HFF-Myc (cell line): ENCODE measurements around the gene HIC1.

Source experiments
- DNase-seq: peaks from one replicate; pipeline ENCODE4 v3.0.0-alpha.2; 2011; ENCODE audit warnings: low read depth; ENCODE audit errors: extremely low read depth
- H3K4me3 ChIP-seq: replicated peaks from 2 replicates; pipeline ENCODE4 v1.5.1; 2011; ENCODE audit warnings: low read depth, mild to moderate bottlenecking, control low read depth, low read length
- TF ChIP-seq, protein P1 (sequence below): IDR thresholded peaks from 2 replicates; pipeline ENCODE4 v1.5.1; 2012; ENCODE audit warnings: mild to moderate bottlenecking, low read depth, low read length, control low read depth; ENCODE audit errors: missing control alignments

The HIC1 gene

DNA sequence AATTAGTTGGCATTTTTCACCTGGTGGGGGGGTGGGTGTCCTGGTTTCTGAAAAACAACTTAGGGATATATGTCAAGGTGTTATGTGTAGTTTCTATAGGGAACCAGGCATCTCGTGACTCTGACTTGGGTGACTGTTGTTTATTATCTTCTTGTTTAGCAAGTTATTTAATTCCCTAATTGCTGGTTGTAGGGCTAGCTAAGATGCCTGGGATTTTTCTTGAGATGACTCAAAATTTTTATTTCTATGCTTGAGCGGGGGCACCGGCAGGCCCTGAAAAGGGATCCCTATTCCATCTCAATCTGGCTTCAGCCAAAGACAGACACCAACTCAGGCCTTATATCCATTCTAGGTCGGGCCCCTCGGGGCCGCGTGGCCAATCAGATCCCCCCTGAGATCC, 21.8 kb upstream of the HIC1 start:
- DNase-seq, result no peak
- no peak overlapping the region for H3K4me3 ChIP-seq
- TF ChIP-seq, protein P1, sequence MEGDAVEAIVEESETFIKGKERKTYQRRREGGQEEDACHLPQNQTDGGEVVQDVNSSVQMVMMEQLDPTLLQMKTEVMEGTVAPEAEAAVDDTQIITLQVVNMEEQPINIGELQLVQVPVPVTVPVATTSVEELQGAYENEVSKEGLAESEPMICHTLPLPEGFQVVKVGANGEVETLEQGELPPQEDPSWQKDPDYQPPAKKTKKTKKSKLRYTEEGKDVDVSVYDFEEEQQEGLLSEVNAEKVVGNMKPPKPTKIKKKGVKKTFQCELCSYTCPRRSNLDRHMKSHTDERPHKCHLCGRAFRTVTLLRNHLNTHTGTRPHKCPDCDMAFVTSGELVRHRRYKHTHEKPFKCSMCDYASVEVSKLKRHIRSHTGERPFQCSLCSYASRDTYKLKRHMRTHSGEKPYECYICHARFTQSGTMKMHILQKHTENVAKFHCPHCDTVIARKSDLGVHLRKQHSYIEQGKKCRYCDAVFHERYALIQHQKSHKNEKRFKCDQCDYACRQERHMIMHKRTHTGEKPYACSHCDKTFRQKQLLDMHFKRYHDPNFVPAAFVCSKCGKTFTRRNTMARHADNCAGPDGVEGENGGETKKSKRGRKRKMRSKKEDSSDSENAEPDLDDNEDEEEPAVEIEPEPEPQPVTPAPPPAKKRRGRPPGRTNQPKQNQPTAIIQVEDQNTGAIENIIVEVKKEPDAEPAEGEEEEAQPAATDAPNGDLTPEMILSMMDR, result no peak

DNA sequence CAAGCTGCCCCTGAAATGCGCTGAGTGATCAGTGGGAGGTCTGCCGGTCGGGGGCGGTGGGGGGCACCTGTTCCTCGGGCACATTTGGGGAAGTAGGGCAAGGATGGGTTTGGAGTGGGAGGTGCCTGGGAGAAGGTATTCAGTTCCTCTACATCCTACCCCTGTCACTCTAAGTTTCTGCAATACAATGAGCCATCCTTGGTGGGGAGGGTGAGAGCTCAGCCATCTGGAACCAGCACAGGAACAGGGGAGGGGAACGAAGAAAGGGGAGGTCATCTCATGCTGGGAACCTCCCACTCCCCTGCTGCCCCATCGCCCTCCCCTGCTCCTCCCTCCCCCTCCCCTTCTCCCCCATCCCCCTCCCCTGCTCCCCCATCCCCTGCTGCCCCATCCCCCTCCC, 20.7 kb upstream of the HIC1 start:
- H3K4me3 ChIP-seq, result no peak overlapping the region
- no peak for DNase-seq
- TF ChIP-seq, protein P1, result no peak

DNA sequence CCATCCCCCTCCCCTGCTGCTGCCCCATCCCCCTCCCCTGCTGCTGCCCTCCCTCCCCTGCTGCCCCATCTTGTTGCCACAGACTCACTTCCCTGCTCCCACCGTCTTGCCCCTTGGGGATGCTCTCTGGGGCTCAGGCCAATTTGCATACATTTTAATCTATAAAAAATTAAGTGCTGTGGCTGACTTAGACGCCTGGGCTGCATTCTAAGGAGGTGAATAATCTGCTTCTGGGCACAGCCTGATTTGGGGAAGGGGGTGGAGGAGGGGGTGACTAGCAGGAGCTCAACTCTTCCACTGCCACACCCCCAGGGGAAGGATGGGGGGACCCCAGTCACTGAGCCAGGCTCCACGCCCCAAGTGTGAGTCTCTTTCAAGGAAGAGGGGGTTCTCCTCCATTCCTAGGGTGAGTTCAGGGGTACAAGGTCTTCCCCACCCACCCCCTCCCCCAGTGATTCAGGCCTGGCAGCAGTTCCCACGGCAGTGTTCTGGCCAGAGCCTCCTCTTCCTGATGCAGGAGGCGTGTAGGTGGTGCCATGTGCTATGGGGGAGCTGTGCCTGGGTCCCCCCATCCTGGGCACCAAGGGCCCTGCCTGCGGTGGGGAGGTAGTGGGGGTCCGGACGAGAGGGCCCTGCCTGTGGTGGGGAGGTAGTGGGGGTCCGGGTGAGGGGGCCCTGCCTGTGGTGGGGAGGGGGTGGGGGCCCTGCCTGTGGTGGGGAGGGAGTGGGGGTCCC, 19.9 kb upstream of the HIC1 start:
- TF ChIP-seq, protein P1, result no peak
- DNase-seq, result no peak
- no peak overlapping the region for H3K4me3 ChIP-seq

DNA sequence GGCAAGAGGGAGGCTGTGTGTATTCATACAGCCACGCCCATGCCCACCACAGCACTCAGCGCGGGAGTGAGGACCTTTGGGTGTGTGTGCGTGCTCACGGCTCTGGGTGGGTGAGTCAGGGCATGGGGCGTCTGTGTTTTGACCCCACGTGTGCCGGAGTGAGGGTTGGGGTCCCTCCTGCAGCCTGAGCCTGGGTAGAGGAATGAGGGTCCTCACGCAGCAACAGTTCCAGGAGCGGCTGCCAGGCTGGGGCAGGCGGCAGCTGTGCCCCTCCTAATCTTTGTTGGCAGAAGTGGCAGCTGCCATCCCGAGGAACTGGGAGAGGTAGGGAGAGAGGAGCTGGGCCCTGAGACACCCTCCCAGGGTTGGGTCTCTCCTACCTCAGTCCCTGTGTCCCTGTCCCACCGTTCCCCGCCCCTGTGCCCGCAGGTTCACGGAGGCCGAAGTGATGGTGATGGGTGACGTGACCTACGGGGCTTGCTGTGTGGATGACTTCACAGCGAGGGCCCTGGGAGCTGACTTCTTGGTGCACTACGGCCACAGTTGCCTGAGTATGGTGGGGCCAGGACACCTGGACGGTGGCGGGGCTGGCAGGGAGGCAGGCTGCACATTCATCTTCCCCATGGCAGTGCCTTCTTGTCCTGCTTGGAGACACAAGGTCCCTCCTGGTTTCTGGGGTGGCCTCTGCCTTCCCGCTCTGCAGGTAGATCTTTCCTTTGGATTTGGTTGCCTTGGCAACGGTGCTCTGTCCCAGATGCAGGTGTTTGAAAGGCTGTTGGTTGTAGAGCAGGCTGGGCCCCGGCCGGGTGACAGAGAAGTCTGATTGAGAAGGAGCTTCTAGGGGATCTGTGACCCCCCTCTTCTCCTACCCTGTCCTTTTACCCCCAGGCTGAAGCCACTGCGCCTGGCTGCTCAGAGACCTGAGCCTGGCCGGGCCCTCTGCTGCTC, 19.1 kb upstream of the HIC1 start:
- no peak for DNase-seq
- TF ChIP-seq, protein P1, result no peak
- no peak overlapping the region for H3K4me3 ChIP-seq

DNA sequence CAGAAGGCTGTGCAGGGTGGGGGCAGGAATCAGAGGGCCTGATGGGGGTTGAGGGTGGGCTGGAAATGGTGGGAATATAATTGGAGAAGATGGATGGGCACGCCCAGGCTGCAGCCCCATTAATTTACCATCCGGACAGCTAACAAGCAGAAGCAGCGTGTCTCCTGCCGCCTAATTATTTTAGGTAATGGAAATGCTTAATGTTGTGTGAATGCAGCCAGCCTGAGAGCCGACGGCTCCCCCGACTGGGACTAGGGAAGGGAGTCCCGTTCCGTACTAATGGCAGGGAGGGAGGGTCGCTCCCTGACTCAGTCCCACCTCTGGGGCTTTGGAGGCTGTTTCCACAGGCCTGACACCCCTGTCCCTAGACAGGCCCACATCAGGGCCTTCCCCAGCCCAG, 17.7 kb upstream of the HIC1 start:
- TF ChIP-seq, protein P1, result no peak
- no peak overlapping the region for H3K4me3 ChIP-seq
- DNase-seq, result no peak

DNA sequence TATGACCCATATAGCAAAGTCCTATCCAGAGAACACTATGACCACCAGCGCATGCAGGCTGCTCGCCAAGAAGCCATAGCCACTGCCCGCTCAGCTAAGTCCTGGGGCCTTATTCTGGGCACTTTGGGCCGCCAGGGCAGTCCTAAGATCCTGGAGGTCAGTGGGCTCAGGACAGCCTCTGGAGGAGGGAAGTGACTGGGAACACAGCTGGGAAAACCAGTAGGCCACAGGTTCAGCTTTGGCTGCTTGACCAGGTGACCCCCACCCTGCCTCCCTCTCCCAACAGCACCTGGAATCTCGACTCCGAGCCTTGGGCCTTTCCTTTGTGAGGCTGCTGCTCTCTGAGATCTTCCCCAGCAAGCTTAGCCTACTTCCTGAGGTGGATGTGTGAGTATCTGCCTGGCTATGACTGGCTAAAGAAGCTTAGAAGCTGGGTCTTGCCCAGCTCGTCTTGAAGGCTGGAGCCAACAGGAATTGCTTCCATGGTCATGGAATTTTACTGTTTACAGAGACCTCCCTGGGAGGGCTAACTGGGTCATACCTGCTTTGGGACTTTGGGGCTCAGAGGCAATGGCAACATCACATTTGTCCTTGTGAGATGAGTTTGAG, 14.6 kb upstream of the HIC1 start:
- TF ChIP-seq, protein P1, result no peak
- DNase-seq, result no peak
- no peak overlapping the region for H3K4me3 ChIP-seq
